ENCODE data around the gene NTSR1.
A peak's percentile ranks its signal among the peaks of the same experiment; 100 is the strongest.

The NTSR1 gene

DNA sequence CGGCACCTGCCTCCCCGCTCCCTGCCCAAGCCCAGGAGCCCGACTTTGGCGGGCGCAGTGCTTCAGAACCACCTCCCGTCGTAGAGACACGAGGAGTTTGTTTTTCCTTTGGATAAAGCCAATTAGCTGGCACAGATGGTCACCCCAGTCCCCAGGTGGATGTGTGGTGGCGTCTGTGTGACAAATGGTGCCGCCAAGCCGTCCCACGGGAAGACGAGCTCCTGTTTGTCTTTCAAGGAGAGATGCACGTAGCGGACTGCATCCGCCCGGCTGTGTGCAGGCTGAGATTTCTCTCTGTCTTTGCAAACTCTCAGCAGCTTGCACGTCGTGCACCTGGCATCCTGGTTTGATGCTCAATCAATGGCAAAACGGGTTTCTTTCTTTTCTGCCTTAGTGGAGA is 71.6 kb downstream of the NTSR1 start:
- Histone ChIP-seq H3K4me3 (ENCODE audit: extremely low read depth, insufficient read depth, low read length, poor library complexity, severe bottlenecking) (no peak overlapping the region), H3K9me3 (ENCODE audit: control insufficient read depth, low read length) (no peaks in the 10 kb centered on the region), H3K27ac (ENCODE audit: low read depth, low read length, severe bottlenecking) (no peak overlapping the region), H3K36me3 (ENCODE audit: control insufficient read depth, insufficient read depth, low read length) (no peaks in the 10 kb centered on the region), H3K4me1 (ENCODE audit: control insufficient read depth, insufficient read depth, low read length, poor library complexity, severe bottlenecking) (no peaks in the 10 kb centered on the region)
- WGBS, 2 experiments (ENCODE audit: insufficient coverage in 2 of 2), result 87 to 89% methylated on average over 19 to 20 of the region's 20 CpGs

GRCh38 chr20:62780696-62781095 is 72.1 kb downstream of the NTSR1 start:
- Histone ChIP-seq H3K4me1 (ENCODE audit: control insufficient read depth, insufficient read depth, low read length, poor library complexity, severe bottlenecking) (peaks cover 3% of the 10 kb centered on the region), H3K36me3 (ENCODE audit: control insufficient read depth, insufficient read depth, low read length) (no peaks in the 10 kb centered on the region), H3K27ac (ENCODE audit: low read depth, low read length, severe bottlenecking) (no peak overlapping the region), H3K9me3 (ENCODE audit: control insufficient read depth, low read length) (no peaks in the 10 kb centered on the region), H3K4me3 (ENCODE audit: extremely low read depth, insufficient read depth, low read length, poor library complexity, severe bottlenecking) (no peak overlapping the region)
- 87 to 94% methylated on average over 12 to 17 of the region's 17 CpGs for WGBS, 2 experiments (ENCODE audit: insufficient coverage in 2 of 2)

DNA sequence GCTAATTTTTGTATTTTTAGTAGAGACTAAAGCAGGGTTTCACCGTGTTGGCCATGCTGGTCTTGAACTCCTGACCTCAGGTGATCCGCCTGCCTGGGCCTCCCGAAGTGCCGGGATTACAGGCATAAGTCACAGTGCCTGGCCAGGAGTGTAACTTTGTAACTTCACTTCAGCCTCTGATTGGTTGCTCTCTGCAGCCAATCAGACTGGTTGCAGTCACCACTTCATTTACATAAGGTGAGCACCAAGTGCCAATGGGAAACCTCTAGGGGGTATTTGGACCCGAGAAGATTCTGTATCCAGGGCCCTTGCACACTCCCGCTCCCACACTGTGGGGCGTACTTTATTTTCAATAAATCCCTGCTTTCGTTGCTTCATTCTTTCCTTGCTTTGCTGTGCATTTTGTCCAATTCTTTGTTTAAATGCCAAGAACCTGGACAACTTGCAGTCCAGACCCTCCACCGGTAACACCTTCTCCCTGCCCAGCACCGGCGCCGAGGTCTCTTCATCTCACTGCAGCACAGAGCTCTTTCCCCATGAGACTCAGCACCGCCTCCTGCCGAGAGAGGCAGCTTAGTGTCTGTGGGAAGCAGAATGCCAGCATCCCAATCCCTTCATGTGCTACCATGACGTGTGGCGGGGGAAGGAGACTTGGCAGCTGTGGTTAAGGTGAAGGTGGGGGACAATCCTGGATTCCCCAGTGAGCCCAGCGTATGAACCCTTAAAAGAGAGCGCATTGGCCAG is 73.7 kb downstream of the NTSR1 start:
- Histone ChIP-seq H3K27ac (ENCODE audit: low read depth, low read length, severe bottlenecking) (no peak overlapping the region), H3K9me3 (ENCODE audit: control insufficient read depth, low read length) (no peaks in the 10 kb centered on the region), H3K4me3 (ENCODE audit: extremely low read depth, insufficient read depth, low read length, poor library complexity, severe bottlenecking) (no peak overlapping the region), H3K4me1 (ENCODE audit: control insufficient read depth, insufficient read depth, low read length, poor library complexity, severe bottlenecking) (peaks cover 7% of the 10 kb centered on the region), H3K36me3 (ENCODE audit: control insufficient read depth, insufficient read depth, low read length) (no peaks in the 10 kb centered on the region)
- 84 to 86% methylated on average over 18 of the region's 18 CpGs for WGBS, 2 experiments (ENCODE audit: insufficient coverage in 2 of 2)

DNA sequence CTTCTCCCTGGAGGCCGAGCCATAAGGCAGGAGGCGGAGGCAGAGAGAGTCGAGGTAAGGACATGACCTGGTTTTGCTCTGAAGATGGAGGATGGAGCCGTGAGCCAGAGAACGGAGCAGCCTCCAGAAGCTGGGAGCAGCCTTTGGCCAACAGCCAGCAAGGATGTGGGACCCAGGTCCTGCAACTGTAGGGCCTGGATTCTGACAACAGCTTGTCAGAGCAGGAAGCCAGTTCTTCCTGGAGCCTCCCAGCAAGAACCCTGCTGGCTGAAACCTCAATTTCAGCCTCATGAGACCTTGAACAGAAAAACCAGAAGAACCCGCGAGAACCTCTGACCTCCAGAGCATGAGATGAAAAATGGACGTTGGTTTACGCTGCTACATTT is 74.2 kb downstream of the NTSR1 start:
- no peaks in the 10 kb centered on the region for H3K36me3 ChIP-seq (ENCODE audit: control insufficient read depth, insufficient read depth, low read length)
- H3K9me3 ChIP-seq (ENCODE audit: control insufficient read depth, low read length), result no peaks in the 10 kb centered on the region
- no peak overlapping the region for H3K4me3 ChIP-seq (ENCODE audit: extremely low read depth, insufficient read depth, low read length, poor library complexity, severe bottlenecking)
- no peak overlapping the region for H3K27ac ChIP-seq (ENCODE audit: low read depth, low read length, severe bottlenecking)
- 84 to 91% methylated on average over 9 of the region's 9 CpGs for WGBS, 2 experiments (ENCODE audit: insufficient coverage in 2 of 2)
- peaks cover 7% of the 10 kb centered on the region for H3K4me1 ChIP-seq (ENCODE audit: control insufficient read depth, insufficient read depth, low read length, poor library complexity, severe bottlenecking)

DNA sequence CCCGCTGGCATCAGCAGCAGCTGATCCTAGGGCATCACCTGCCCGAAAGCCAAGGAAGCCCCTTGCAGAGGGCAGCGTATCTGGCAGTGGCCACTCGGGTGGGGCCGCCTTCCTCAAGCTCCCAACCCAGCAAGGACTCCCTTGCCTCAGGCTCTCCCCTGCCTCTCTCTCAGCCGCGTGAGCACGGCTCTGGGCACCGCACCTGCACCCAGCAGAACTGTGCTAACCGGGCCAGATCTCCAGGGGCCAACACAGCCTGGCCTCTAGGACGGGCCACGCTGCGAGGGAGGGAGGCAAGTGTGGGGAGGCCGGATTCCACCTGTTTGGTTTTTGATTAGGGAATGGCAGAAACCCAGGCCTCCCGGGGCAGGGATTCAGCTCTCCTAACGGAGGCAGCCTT is 75.9 kb downstream of the NTSR1 start:
- H3K4me3 ChIP-seq (ENCODE audit: extremely low read depth, insufficient read depth, low read length, poor library complexity, severe bottlenecking), result no peak overlapping the region
- 88 to 93% methylated on average over 14 to 15 of the region's 16 CpGs for WGBS, 2 experiments (ENCODE audit: insufficient coverage in 2 of 2)
- peaks cover 7% of the 10 kb centered on the region for H3K4me1 ChIP-seq (ENCODE audit: control insufficient read depth, insufficient read depth, low read length, poor library complexity, severe bottlenecking)
- no peak overlapping the region for H3K27ac ChIP-seq (ENCODE audit: low read depth, low read length, severe bottlenecking)
- H3K9me3 ChIP-seq (ENCODE audit: control insufficient read depth, low read length), result no peaks in the 10 kb centered on the region
- H3K36me3 ChIP-seq (ENCODE audit: control insufficient read depth, insufficient read depth, low read length), result no peaks in the 10 kb centered on the region

DNA sequence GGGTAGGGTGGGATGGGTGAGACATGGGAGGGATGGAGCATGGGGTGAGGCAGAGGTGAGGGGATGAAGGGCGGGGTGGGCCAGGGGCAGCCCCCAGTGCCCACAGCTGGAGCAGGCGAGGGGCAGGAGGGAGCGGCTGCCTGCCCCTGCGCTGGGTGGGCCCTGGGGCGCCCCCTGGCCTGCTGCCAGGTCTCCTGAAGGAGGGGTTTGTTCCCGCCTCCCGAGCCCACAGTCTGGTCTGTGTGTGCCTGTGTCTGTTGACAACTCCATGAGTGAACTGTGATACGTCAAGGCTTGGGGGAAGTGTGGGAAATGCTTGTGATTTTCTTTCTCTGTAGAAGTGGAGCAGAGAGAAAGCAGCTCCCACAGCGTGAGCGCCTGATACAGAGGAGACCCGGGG is 76.8 kb downstream of the NTSR1 start:
- Histone ChIP-seq H3K27ac (ENCODE audit: low read depth, low read length, severe bottlenecking) (peak overlapping the region; percentile 79), H3K36me3 (ENCODE audit: control insufficient read depth, insufficient read depth, low read length) (no peaks in the 10 kb centered on the region), H3K4me3 (ENCODE audit: extremely low read depth, insufficient read depth, low read length, poor library complexity, severe bottlenecking) (no peak overlapping the region), H3K9me3 (ENCODE audit: control insufficient read depth, low read length) (no peaks in the 10 kb centered on the region), H3K4me1 (ENCODE audit: control insufficient read depth, insufficient read depth, low read length, poor library complexity, severe bottlenecking) (peaks cover 7% of the 10 kb centered on the region)
- WGBS, 2 experiments (ENCODE audit: insufficient coverage in 2 of 2), result 89 to 92% methylated on average over 9 to 11 of the region's 11 CpGs

- Histone ChIP-seq H3K4me1 (ENCODE audit: control insufficient read depth, insufficient read depth, low read length, poor library complexity, severe bottlenecking) (peaks cover 7% of the 10 kb centered on the region), H3K27ac (ENCODE audit: low read depth, low read length, severe bottlenecking) (peak overlapping the region; percentile 79), H3K9me3 (ENCODE audit: control insufficient read depth, low read length) (no peaks in the 10 kb centered on the region), H3K4me3 (ENCODE audit: extremely low read depth, insufficient read depth, low read length, poor library complexity, severe bottlenecking) (no peak overlapping the region), H3K36me3 (ENCODE audit: control insufficient read depth, insufficient read depth, low read length) (no peaks in the 10 kb centered on the region)
- 83 to 86% methylated on average over 13 of the region's 13 CpGs for WGBS, 2 experiments (ENCODE audit: insufficient coverage in 2 of 2)
These were observed 77.5 kb downstream of the NTSR1 start for GRCh38 chr20:62786157-62786556.

DNA sequence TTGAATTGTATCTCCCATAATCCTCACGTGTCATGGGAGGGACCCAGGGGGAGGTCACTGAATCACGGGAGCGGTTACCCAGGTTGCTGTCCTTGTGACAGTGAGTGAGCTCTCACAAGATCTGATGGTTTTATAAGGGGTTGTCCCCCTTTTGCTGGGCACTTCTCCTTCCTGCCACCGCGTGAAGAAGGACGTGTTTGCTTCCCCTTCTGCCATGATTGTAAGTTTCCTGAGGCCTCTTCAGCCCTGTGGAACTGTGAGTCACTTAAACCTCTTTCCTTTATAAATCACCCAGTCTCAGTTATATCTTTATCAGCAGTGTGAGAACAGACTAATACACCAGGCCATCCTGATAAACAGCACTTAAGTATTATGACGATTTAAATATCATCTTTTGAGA is 78.7 kb downstream of the NTSR1 start:
- no peaks in the 10 kb centered on the region for H3K9me3 ChIP-seq (ENCODE audit: control insufficient read depth, low read length)
- H3K4me3 ChIP-seq (ENCODE audit: extremely low read depth, insufficient read depth, low read length, poor library complexity, severe bottlenecking), result no peak overlapping the region
- 90 to 93% methylated on average over 3 to 7 of the region's 7 CpGs for WGBS, 2 experiments (ENCODE audit: insufficient coverage in 2 of 2)
- no peak overlapping the region for H3K27ac ChIP-seq (ENCODE audit: low read depth, low read length, severe bottlenecking)
- H3K4me1 ChIP-seq (ENCODE audit: control insufficient read depth, insufficient read depth, low read length, poor library complexity, severe bottlenecking), result peaks cover 15% of the 10 kb centered on the region
- H3K36me3 ChIP-seq (ENCODE audit: control insufficient read depth, insufficient read depth, low read length), result no peaks in the 10 kb centered on the region

- H3K27ac ChIP-seq (ENCODE audit: low read depth, low read length, severe bottlenecking), result no peak overlapping the region
- no peak overlapping the region for H3K4me3 ChIP-seq (ENCODE audit: extremely low read depth, insufficient read depth, low read length, poor library complexity, severe bottlenecking)
- no peaks in the 10 kb centered on the region for H3K9me3 ChIP-seq (ENCODE audit: control insufficient read depth, low read length)
- H3K36me3 ChIP-seq (ENCODE audit: control insufficient read depth, insufficient read depth, low read length), result no peaks in the 10 kb centered on the region
- peaks cover 21% of the 10 kb centered on the region for H3K4me1 ChIP-seq (ENCODE audit: control insufficient read depth, insufficient read depth, low read length, poor library complexity, severe bottlenecking)
- 83 to 91% methylated on average over 5 of the region's 5 CpGs for WGBS, 2 experiments (ENCODE audit: insufficient coverage in 2 of 2)
These were observed 79.2 kb downstream of the NTSR1 start for GRCh38 chr20:62787866-62788265.

GRCh38 chr20:62788607-62789006 is 80.0 kb downstream of the NTSR1 start:
- 90 to 93% methylated on average over 15 of the region's 15 CpGs for WGBS, 2 experiments (ENCODE audit: insufficient coverage in 2 of 2)
- H3K9me3 ChIP-seq (ENCODE audit: control insufficient read depth, low read length), result no peaks in the 10 kb centered on the region
- H3K4me1 ChIP-seq (ENCODE audit: control insufficient read depth, insufficient read depth, low read length, poor library complexity, severe bottlenecking), result peaks cover 24% of the 10 kb centered on the region
- no peaks in the 10 kb centered on the region for H3K36me3 ChIP-seq (ENCODE audit: control insufficient read depth, insufficient read depth, low read length)
- no peak overlapping the region for H3K4me3 ChIP-seq (ENCODE audit: extremely low read depth, insufficient read depth, low read length, poor library complexity, severe bottlenecking)
- H3K27ac ChIP-seq (ENCODE audit: low read depth, low read length, severe bottlenecking), result no peak overlapping the region

GRCh38 chr20:62790075-62790474 is 81.4 kb downstream of the NTSR1 start:
- no peak overlapping the region for H3K4me3 ChIP-seq (ENCODE audit: extremely low read depth, insufficient read depth, low read length, poor library complexity, severe bottlenecking)
- peaks cover 24% of the 10 kb centered on the region for H3K4me1 ChIP-seq (ENCODE audit: control insufficient read depth, insufficient read depth, low read length, poor library complexity, severe bottlenecking)
- no peak overlapping the region for H3K27ac ChIP-seq (ENCODE audit: low read depth, low read length, severe bottlenecking)
- no peaks in the 10 kb centered on the region for H3K36me3 ChIP-seq (ENCODE audit: control insufficient read depth, insufficient read depth, low read length)
- WGBS, 2 experiments (ENCODE audit: insufficient coverage in 2 of 2), result 94 to 97% methylated on average over 9 to 11 of the region's 12 CpGs
- no peaks in the 10 kb centered on the region for H3K9me3 ChIP-seq (ENCODE audit: control insufficient read depth, low read length)

Measured in mesodermal cell (in vitro differentiated cells).